GM23248 (cell line): ENCODE data around the gene CPEB1. TPM values are rescaled to one million over a fixed set of nuclear protein-coding genes. Genes with fewer than 3 reads are reported as not detected.
A peak's percentile ranks its signal among the peaks of the same experiment; 100 is the strongest.

Experiments used
- DNase-seq: peaks from one replicate; pipeline ENCODE4 v3.0.0-alpha.2; 2015
- H2AFZ ChIP-seq: fragments of 200-600 bp; sonication (generic); 2 replicates; pipeline ENCODE4 v1.6.1; 2016; ENCODE audit warnings: antibody characterized with exemption
- H3F3A ChIP-seq: fragments of 200-600 bp; sonication (generic); 2 replicates; pipeline ENCODE4 v1.6.1; 2016; ENCODE audit warnings: mild to moderate bottlenecking, antibody characterized with exemption, mixed run types; ENCODE audit not compliant: insufficient read depth
- H3K27ac ChIP-seq: fragments of 200-600 bp; sonication (generic); 2 replicates; pipeline ENCODE4 v1.5.1; 2016; ENCODE audit warnings: mild to moderate bottlenecking
- H3K27me3 ChIP-seq: fragments of 200-600 bp; sonication (generic); replicated peaks from 2 replicates; pipeline ENCODE4 v1.6.1; 2016; ENCODE audit warnings: mild to moderate bottlenecking; ENCODE audit not compliant: insufficient read depth
- H3K36me3 ChIP-seq: fragments of 200-600 bp; sonication (generic); 2 replicates; pipeline ENCODE4 v1.6.1; 2016; ENCODE audit warnings: low read depth, mild to moderate bottlenecking
- H3K4me1 ChIP-seq: fragments of 200-600 bp; sonication (generic); 2 replicates; pipeline ENCODE4 v1.6.1; 2016; ENCODE audit warnings: mild to moderate bottlenecking; ENCODE audit not compliant: insufficient read depth
- H3K4me2 ChIP-seq: fragments of 200-600 bp; sonication (generic); one replicate; pipeline ENCODE4 v1.6.1; 2016; ENCODE audit warnings: mild to moderate bottlenecking; ENCODE audit not compliant: unreplicated experiment
- H3K4me3 ChIP-seq: fragments of 200-600 bp; sonication (generic); 2 replicates; pipeline ENCODE4 v1.5.1; 2016; ENCODE audit warnings: mild to moderate bottlenecking
- H3K79me2 ChIP-seq: fragments of 200-600 bp; sonication (generic); 2 replicates; pipeline ENCODE4 v1.6.1; 2016; ENCODE audit warnings: mild to moderate bottlenecking; ENCODE audit not compliant: insufficient read depth
- H3K9ac ChIP-seq: fragments of 200-600 bp; sonication (generic); 2 replicates; pipeline ENCODE4 v1.6.1; 2016; ENCODE audit warnings: mild to moderate bottlenecking
- H3K9me2 ChIP-seq: fragments of 200-600 bp; sonication (generic); 2 replicates; pipeline ENCODE4 v1.6.1; 2016; ENCODE audit warnings: mixed run types, mild to moderate bottlenecking, moderate library complexity; ENCODE audit not compliant: insufficient read depth
- H3K9me3 ChIP-seq: fragments of 200-600 bp; sonication (generic); one replicate; pipeline ENCODE4 v1.6.1; 2017; ENCODE audit warnings: low read depth
- H4K20me1 ChIP-seq: fragments of 200-600 bp; sonication (generic); 2 replicates; pipeline ENCODE4 v1.6.0; 2016; ENCODE audit not compliant: insufficient read depth
- EZH2 ChIP-seq: fragments of 200-600 bp; sonication (generic); IDR thresholded peaks from 2 replicates; pipeline ENCODE4 v1.6.1; 2018; ENCODE audit warnings: antibody characterized with exemption, mild to moderate bottlenecking; ENCODE audit not compliant: insufficient read depth, poor library complexity, severe bottlenecking
- EZH2phosphoT487 ChIP-seq: fragments of 200-600 bp; sonication (generic); IDR thresholded peaks from 2 replicates; pipeline ENCODE4 v1.6.1; 2018; ENCODE audit warnings: antibody characterized with exemption, moderate library complexity, mild to moderate bottlenecking, low read depth; ENCODE audit not compliant: insufficient read depth
- WGBS, 2 experiments: methylation state at CpG; one replicate each; pipeline ENCODE4 v1.1.6; 2015 to 2017; ENCODE audit warnings: low lambda C conversion rate in 2 of 2, low coverage in 1 of 2; ENCODE audit errors: missing lambda C conversion rate in 2 of 2; 5-methylcytosine and 5-hydroxymethylcytosine counted together
- in situ Hi-C: fragments of 300-500 bp; cut with MboI; formaldehyde crosslinking; loops from 2 replicates; pipeline ENCODE4 v1.15.0; 2020
- polyA plus RNA-seq: library from polyadenylated mRNA; unstranded; fragments of >200 nt; fragmentation: Nextera tagmentation; extraction: Ambion mirVana; gene quantifications from 2 replicates; pipeline ENCODE4 v1.2.1, GENCODE V29; 2016
- total RNA-seq: library from RNA; depleted of rRNA; stranded (reverse); fragments of >200 nt; shearing (Covaris generic); gene quantifications from 2 replicates; pipeline ENCODE4 v1.2.3, GENCODE V29; 2014

CPEB1 gene
- total and polyA plus RNA-seq, 2 experiments from 2014 or later, result 5.6 to 8.6 TPM

- peaks cover 6% of the 10 kb centered on the region; the same call in 1 of the 2 replicates for H3K27me3 ChIP-seq
- no peak overlapping the region for H3K4me3 ChIP-seq
- no peaks in the 10 kb centered on the region for H3K79me2 ChIP-seq
- H2AFZ ChIP-seq, result no peak overlapping the region
- no peaks in the 10 kb centered on the region for H3K36me3 ChIP-seq
- no peak overlapping the region for H3K9ac ChIP-seq
- no peaks in the 10 kb centered on the region for H3K4me1 ChIP-seq
- in situ Hi-C loops, result no loop called here
- H3K9me2 ChIP-seq, result no peaks in the 10 kb centered on the region
- no peak overlapping the region for H3K27ac ChIP-seq
- DNase-seq, result no peak
- H4K20me1 ChIP-seq, result no peaks in the 10 kb centered on the region
- no peaks in the 10 kb centered on the region for H3K9me3 ChIP-seq
- H3K4me2 ChIP-seq, result no peak overlapping the region
- TF ChIP-seq EZH2 (no peak), EZH2phosphoT487 (no peak)
- no peaks in the 10 kb centered on the region for H3F3A ChIP-seq
- WGBS, 2 experiments, result 40 to 48% methylated on average over 2 of the region's 2 CpGs
Measured at GRCh38 chr15:82635798-82636197, 11.4 kb downstream of the CPEB1 start.

GRCh38 chr15:82630033-82630432 lies 17.1 kb downstream of the CPEB1 start:
- Histone ChIP-seq H3K4me3 (no peak overlapping the region), H3K4me2 (no peak overlapping the region), H3F3A (no peaks in the 10 kb centered on the region), H3K79me2 (no peaks in the 10 kb centered on the region), H3K27ac (no peak overlapping the region), H3K9me3 (no peaks in the 10 kb centered on the region), H3K9ac (no peak overlapping the region), H3K4me1 (no peaks in the 10 kb centered on the region), H2AFZ (no peak overlapping the region), H3K9me2 (no peaks in the 10 kb centered on the region), H3K27me3 (no peaks in the 10 kb centered on the region), H3K36me3 (no peaks in the 10 kb centered on the region), H4K20me1 (no peaks in the 10 kb centered on the region)
- WGBS, 2 experiments, result 63 to 78% methylated on average over 4 of the region's 4 CpGs
- TF ChIP-seq EZH2phosphoT487, result no peak
- no peak for TF ChIP-seq EZH2
- in situ Hi-C loops, result no loop called here
- DNase-seq, result no peak

GRCh38 chr15:82625136-82625535 lies 22.0 kb downstream of the CPEB1 start:
- in situ Hi-C loops, result no loop called here
- Histone ChIP-seq H3F3A (no peaks in the 10 kb centered on the region), H3K9me2 (no peaks in the 10 kb centered on the region), H3K4me1 (no peaks in the 10 kb centered on the region), H3K4me2 (no peak overlapping the region), H3K27ac (no peak overlapping the region), H3K4me3 (no peak overlapping the region), H3K36me3 (no peaks in the 10 kb centered on the region), H3K9ac (no peak overlapping the region), H3K9me3 (no peaks in the 10 kb centered on the region), H4K20me1 (no peaks in the 10 kb centered on the region), H3K27me3 (no peaks in the 10 kb centered on the region), H3K79me2 (no peaks in the 10 kb centered on the region), H2AFZ (no peak overlapping the region)
- no peak for TF ChIP-seq EZH2
- no peak for TF ChIP-seq EZH2phosphoT487
- DNase-seq, result no peak
- 79 to 83% methylated on average over 4 of the region's 4 CpGs for WGBS, 2 experiments

GRCh38 chr15:82624438-82624837 lies 22.7 kb downstream of the CPEB1 start:
- no peaks in the 10 kb centered on the region for H3K4me1 ChIP-seq
- H3F3A ChIP-seq, result no peaks in the 10 kb centered on the region
- in situ Hi-C loops, result no loop called here
- no peak overlapping the region for H3K27ac ChIP-seq
- H2AFZ ChIP-seq, result no peak overlapping the region
- WGBS, 2 experiments, result 85 to 97% methylated on average over 3 of the region's 3 CpGs
- no peak for TF ChIP-seq EZH2
- no peak for TF ChIP-seq EZH2phosphoT487
- no peaks in the 10 kb centered on the region for H4K20me1 ChIP-seq
- no peak overlapping the region for H3K4me3 ChIP-seq
- H3K27me3 ChIP-seq, result no peaks in the 10 kb centered on the region
- H3K79me2 ChIP-seq, result no peaks in the 10 kb centered on the region
- H3K36me3 ChIP-seq, result no peaks in the 10 kb centered on the region
- no peak for DNase-seq
- no peak overlapping the region for H3K9ac ChIP-seq
- no peaks in the 10 kb centered on the region for H3K9me2 ChIP-seq
- no peaks in the 10 kb centered on the region for H3K9me3 ChIP-seq
- H3K4me2 ChIP-seq, result no peak overlapping the region

GRCh38 chr15:82624008-82624407 lies 23.2 kb downstream of the CPEB1 start:
- H3K36me3 ChIP-seq, result no peaks in the 10 kb centered on the region
- H3K9ac ChIP-seq, result no peak overlapping the region
- WGBS, 2 experiments, result 67 to 78% methylated on average over 2 of the region's 2 CpGs
- H2AFZ ChIP-seq, result no peak overlapping the region; the same call in 1 of the 2 replicates
- H3K4me1 ChIP-seq, result no peaks in the 10 kb centered on the region
- H3K27me3 ChIP-seq, result no peaks in the 10 kb centered on the region
- DNase-seq, result peak; percentile 63
- no peaks in the 10 kb centered on the region for H3K9me2 ChIP-seq
- no peaks in the 10 kb centered on the region for H4K20me1 ChIP-seq
- H3K79me2 ChIP-seq, result no peaks in the 10 kb centered on the region
- H3K27ac ChIP-seq, result no peak overlapping the region
- TF ChIP-seq EZH2phosphoT487 (no peak), EZH2 (no peak)
- no peaks in the 10 kb centered on the region for H3F3A ChIP-seq
- H3K4me2 ChIP-seq, result no peak overlapping the region
- no peaks in the 10 kb centered on the region for H3K9me3 ChIP-seq
- in situ Hi-C loops, result no loop called here
- H3K4me3 ChIP-seq, result no peak overlapping the region
